GM19025 (cell line): Measurements from ENCODE around the gene PITRM1.

Source experiments
- ATAC-seq: cut with Tn5 transposase; IDR thresholded peaks from one replicate; pipeline ENCODE4 v1.9.1; 2021; ENCODE audit warnings: mild to moderate bottlenecking, low read depth, moderate library complexity; ENCODE audit not compliant: unreplicated experiment

The PITRM1 gene

GRCh38 chr10:3142146-3142875 is 30.3 kb downstream of the PITRM1 start:
- no peak for ATAC-seq

- ATAC-seq, result no peak
Measured at GRCh38 chr10:3141351-3142005, 31.1 kb downstream of the PITRM1 start.

- ATAC-seq, result no peak
Measured at GRCh38 chr10:3140280-3140679, 32.3 kb downstream of the PITRM1 start.

GRCh38 chr10:3139216-3139910 is 33.2 kb downstream of the PITRM1 start:
- ATAC-seq, result no peak

GRCh38 chr10:3137958-3138726 is 34.4 kb downstream of the PITRM1 start:
- no peak for ATAC-seq

- ATAC-seq, result no peak
Measured at GRCh38 chr10:3136763-3137611, 35.6 kb downstream of the PITRM1 start.

GRCh38 chr10:3136336-3136735 is 36.2 kb downstream of the PITRM1 start:
- no peak for ATAC-seq

- ATAC-seq, result no peak
Measured at GRCh38 chr10:3135006-3135405, 37.6 kb downstream of the PITRM1 start.

GRCh38 chr10:3133948-3134347 is 38.6 kb downstream of the PITRM1 start:
- ATAC-seq, result no peak

GRCh38 chr10:3132036-3133025 is 40.3 kb downstream of the PITRM1 start:
- ATAC-seq, result no peak

- no peak for ATAC-seq
Measured at GRCh38 chr10:3131098-3131497, 41.5 kb downstream of the PITRM1 start.

- no peak for ATAC-seq
Measured at GRCh38 chr10:3129581-3130340, 42.8 kb downstream of the PITRM1 start.

GRCh38 chr10:3128379-3129130 is 44.0 kb downstream of the PITRM1 start:
- ATAC-seq, result no peak

- no peak for ATAC-seq
Measured at GRCh38 chr10:3127921-3128320, 44.7 kb downstream of the PITRM1 start.

GRCh38 chr10:3126741-3127346 is 45.7 kb downstream of the PITRM1 start:
- no peak for ATAC-seq

- ATAC-seq, result no peak
Measured at GRCh38 chr10:3126249-3126648, 46.3 kb downstream of the PITRM1 start.
